HL-60/S4 (cell line): Measurements from ENCODE around the gene LIN28A.
"Not testable (repeated sequence)": the region's sequence is repeated elsewhere in the genome, so short reads cannot be mapped to it uniquely, and the experiment has no call there.

Experiments
- in situ Hi-C: fragments of 300-500 bp; cut with MboI; formaldehyde crosslinking; loops from 2 replicates; pipeline ENCODE4 v1.14.3; 2022; ENCODE audit warnings: low sequenced_read_pairs

LIN28A gene, protein sequence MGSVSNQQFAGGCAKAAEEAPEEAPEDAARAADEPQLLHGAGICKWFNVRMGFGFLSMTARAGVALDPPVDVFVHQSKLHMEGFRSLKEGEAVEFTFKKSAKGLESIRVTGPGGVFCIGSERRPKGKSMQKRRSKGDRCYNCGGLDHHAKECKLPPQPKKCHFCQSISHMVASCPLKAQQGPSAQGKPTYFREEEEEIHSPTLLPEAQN

DNA sequence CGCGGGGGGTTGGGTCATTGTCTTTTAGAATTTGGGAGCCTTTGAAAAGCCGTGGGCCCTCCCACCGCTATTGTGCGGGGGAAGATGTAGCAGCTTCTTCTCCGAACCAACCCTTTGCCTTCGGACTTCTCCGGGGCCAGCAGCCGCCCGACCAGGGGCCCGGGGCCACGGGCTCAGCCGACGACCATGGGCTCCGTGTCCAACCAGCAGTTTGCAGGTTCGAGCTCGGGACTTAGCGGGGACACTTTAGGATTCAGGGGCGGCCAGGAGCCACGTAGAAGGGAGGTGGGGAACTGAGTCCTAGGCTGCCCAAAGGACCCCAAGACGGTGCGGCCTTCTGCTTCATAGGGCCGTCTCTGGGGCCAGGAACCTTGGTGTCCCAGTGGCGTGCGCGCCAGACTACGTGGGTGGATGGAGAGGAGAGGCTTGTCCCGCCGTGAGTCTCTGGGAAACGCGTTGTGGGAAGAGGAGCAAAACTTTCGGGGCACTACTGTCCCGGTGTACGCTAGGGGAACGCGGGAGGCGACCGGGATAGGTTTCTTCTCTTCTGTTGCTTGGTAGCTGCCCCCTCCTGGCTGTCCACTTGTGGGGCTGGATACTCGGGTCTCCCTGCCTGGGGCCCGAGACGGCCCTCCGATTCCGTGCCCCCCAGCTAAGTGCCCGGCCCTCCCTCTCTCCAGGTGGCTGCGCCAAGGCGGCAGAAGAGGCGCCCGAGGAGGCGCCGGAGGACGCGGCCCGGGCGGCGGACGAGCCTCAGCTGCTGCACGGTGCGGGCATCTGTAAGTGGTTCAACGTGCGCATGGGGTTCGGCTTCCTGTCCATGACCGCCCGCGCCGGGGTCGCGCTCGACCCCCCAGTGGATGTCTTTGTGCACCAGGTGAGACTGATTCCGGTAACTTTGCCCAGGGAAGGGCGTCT lies at the start of gene LIN28A:
LIN28A (plus strand) TSS at position 112 of the 918 bp plus-strand sequence; CDS start at position 187, 75 bp downstream.
- in situ Hi-C loops, result no loop called here

DNA sequence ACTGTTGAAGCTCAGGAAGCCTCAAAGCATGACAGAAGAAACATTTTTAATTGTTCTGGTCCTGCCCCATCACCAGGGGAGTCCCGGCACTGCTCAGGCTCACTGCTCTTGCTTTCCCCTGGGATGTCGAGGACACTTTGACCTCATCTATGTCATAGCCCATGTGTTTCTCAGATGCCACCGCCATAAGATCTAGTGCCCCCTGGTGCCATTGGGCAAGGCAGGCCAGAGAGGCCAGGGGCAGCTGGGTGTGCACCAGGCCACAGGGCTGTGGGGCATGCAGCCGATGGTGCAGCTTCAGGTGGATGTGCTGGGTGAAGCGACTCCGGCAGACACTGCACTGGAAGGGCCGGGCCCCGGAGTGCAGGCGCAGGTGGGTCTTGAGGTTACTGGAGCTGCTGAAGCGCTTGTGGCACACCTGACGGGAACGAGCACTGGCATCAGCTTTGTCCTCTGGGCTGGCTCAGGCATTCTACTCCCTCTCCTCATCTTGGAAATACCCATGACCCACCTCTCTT lies 49.0 kb upstream of the LIN28A start:
- in situ Hi-C loops, result no loop called here

DNA sequence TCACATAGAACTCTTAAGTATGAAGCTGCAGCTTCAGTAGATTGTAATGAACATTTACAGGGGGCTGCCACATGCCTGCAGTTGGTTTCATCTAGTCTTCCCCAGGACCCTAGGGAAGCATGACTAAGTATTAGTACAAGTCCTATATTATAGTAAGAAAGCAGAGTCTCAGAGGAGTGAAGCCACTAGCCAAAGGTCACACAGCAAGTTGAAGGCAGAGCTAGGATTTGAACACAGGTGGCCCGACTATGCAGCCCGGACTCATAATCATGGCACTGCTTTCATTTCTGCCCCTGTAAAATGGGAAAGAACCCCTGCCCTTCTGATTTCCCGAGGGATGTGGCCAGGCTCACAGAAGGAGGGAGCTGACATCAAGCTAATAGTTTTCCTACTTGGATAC lies 48.3 kb upstream of the LIN28A start:
- in situ Hi-C loops, result no loop called here

DNA sequence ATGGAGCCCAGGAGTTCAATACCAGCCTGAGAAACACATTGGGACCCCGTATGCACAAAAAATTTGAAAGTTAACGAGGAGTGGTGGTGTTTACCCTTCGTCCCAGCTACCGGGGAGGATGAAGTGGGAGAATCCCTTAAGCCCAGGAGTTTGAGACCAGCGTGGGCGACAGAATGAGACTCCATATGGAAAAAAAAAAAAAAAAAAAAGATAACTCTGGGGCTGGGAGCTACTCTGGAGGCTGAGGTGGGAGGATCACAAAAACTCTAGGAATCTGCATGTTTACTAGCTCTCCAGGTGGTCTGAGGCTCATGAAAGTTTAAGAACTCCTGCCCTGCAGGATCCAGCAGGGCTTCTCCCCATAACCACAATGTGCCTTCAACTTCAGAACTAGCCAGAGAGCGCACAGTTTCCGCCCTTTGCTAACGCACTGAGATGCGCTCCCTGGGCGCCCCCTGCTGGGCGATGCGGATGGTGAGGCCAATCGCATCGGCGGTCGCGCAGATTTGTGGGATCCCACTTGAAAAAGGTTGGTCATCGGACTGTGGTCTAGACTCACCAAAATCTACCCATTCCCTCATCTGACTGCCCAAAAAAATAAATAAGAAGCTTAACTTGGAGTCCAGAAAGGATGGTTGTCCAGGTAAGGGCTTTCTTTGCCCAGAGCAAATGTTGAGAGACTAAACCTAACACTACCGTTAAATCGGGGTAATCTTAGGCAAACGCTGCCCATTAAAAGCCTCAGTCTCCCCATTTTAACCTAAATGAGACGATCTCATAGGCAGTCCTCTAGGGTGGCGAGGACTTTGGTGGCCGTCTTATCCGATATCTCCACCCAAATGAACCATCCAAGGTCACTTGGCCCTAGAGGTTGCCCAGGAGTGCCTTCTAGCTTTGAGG lies 46.8 kb upstream of the LIN28A start:
- in situ Hi-C loops, result no loop called here

DNA sequence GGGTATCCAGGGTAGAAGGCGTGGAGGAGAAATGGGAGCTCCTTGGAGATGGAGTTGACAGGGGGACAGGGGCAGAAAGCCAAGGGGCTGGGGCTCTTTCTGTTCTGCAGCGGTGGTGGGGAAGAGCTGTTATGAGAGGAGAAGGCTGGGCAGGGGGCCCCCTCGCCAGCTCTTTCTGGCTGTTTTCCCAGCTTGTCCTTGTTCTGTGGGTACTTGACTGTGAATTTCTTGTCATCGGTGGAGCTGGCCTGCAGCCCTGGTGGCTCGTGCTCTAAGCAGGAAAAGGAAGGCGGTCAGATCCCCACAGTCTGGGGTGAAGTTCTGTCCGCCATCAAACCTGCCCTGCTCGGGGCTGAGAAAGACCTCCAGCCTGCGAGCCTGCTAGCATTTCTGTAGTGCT lies 45.7 kb upstream of the LIN28A start:
- in situ Hi-C loops, result no loop called here

DNA sequence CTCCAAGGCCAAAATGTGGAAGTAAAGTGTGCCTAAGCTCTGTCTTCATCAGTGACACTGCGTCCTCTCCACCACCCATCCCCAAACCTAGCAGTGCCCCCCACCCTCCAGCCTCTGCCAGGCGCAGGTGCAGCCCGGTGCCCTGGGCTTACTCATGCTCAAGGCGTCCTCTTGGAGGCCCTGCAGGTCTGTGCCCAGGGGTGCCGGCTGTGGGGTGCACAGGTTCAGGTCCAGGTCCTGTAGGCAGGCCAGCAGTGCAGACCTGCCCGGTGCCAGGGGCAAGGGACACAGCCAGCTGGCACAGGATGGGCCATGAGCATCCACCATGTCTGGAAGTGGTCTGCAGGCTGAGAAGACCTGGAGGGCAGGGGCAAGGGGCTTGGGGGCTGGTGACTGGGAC lies 43.2 kb upstream of the LIN28A start:
- in situ Hi-C loops, result no loop called here

DNA sequence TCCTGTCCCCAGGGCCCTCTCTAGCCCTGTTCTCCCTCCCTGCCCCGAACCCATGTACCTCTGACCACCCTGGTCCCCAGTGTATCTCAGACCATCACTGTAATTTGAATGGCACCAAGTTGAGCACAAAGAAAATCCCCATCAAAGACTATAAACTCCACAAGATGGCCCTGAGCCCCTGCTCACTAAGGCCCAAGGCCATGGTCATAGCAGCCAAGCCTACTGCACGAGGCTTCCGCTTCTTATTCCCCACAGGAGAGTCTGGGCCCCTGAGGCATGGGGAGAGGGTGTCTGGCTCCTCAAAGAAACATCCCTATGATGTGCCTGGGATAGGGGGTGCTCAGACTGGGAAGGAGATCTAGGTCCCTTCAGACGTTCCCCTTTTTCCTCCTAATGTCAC lies 42.6 kb upstream of the LIN28A start:
- in situ Hi-C loops, result no loop called here

DNA sequence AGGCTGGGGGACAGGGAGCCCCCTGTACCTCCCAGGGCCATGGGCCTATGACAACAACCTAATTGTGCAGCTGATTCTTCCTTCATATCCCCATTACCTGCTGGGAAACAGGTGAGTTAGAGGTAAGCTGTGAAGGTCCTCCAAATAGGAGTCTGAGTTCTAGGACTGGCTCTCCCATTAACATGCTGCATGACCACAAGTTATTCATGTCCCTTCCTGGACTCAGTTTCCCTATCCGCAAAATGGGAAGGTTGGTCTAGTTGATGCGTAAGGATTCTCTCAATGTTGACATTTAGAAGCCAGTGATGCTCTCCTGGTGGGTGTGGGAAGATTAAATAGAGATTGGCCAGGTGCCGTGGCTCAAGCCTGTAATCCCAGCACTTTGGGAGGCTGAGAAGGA lies 42.1 kb upstream of the LIN28A start:
- in situ Hi-C loops, result no loop called here

DNA sequence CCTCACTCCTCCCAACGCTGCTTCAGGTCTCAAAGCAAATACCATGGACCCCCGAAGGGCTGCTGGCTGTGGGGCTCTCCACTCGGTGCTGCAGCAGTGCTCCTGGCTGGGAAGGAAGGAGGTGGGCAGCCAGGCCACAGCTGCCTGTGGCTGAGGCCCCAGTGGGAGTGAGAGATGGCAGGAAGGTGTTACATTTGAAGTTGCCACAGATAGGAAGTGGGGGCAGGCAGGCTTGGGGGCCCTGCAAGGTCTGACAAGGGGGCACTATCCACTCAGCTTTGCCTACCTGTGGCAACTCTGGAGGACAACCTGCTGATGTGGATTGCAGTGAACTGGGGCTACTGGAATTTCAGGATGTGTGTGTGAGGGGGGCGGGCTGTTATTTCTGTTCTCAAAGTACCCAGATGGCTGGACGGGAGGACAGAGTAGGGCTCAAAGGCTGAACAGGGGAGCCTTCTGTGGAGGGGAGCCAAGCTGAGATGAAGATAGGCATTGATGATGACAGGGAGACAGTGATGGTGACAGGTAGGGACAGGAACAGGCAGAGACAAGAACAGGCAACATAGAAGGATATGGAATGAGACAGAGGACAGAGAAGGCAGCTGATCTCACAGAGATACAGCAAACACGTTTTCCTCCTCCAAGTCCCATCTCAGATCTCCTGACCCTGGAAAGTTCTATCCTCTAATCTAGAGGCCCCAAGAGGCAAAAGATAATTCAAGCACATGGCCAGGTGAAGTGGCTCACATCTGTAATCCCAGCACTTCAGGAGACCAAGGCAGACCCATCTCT lies 39.8 kb upstream of the LIN28A start:
- in situ Hi-C loops, result no loop called here

DNA sequence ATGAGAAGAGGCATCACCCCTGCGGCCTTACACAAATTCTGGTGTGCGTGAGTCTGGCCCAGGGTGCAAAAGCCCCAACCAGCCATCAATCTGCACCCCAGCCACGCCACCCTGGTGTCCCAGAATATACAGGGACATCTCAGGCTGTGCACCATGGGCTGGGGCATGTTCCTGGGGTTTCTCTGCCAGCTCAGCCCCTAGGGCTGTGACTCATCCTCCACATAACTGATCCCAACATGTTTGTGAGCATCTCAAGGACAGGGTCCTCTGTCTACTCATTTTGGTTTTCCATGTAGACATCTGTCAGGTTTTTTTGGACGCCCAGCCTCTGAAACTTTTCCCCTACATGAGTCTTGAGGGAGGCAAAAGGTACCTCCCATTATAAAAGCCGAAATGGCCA lies 38.6 kb upstream of the LIN28A start:
- in situ Hi-C loops, result no loop called here

DNA sequence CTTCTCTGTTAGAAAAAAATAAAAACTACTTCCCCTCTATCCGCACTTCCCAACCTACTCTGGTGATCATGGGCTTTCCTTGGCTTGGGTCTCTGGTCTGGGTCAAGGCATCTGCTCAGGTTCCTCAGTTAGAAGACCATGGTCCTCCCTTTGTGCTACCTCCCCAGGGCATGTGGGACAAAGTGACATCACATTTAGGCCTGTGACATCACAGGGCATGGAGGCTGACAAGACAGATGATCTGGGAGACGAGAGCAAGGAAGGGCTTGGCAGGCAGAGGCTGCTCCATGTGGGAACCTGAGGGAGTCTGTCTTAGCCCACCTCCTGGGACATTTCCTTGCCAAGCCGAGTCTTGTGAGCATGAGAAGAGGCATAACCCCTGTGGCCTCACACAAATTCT lies 38.0 kb upstream of the LIN28A start, which contains the start of gene ZNF683:
ZNF683 (minus strand) TSS at position 140 of the 400 bp plus-strand sequence. CDS start 4,179 bp downstream, outside the sequence.
- in situ Hi-C loops, result not testable (repeated sequence)

DNA sequence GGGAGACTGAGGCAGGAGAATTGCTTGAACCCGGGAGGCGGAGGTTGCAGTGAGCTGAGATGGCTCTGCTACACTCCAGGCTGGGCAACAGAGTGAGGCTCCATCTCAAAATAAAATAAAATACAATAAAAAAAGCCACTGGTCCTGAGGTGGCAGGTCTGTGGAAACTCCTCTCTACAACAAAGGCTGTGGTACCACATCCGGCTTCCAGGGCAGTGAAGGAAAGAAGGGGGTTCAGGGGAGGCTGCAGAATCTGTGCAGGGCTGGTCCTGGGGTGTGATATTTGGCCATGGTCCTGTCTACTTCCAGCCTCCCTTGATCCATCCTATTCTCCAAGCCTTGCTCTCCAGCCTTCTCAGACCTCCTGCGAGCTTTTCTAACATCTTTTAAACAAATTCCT lies 37.3 kb upstream of the LIN28A start:
- in situ Hi-C loops, result no loop called here

DNA sequence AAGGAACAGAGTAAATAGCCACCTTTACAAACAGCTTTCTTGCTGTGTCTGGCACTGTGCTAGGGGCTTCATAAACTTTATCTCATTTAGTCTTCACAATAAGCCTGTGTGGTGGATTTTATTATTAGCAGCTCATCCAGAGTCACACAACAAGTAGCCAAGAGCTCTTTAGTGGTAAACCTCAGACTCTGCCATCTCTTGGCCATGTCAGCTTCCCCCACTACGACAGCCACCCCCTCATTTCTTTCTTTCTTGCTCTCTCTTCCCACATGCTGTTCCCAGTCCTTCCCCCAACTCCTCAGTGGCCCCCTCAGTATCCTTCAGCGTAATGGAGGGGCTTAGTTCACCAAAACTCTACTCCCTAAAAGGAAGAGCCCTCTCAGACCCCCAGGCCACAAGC lies 36.8 kb upstream of the LIN28A start:
- in situ Hi-C loops, result no loop called here

DNA sequence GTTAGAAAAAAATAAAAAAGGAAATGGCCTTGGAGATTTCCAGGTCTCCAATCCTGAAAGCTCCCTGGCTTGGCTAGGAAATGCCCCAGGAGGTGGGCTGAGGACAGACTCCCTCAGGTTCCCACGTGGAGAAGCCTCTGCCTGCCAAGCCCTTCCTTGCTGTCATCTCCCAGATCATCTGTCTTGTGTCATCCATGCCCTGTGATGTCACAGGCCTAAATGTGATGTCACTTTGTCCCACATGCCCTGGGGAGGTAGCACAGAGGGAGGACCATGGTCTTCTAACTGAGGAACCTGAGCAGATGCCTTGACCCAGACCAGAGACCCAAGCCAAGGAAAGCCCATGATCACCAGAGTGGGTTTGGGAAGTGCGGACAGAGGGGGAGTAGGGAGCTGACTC lies 36.3 kb upstream of the LIN28A start:
- in situ Hi-C loops, result not testable (repeated sequence)

DNA sequence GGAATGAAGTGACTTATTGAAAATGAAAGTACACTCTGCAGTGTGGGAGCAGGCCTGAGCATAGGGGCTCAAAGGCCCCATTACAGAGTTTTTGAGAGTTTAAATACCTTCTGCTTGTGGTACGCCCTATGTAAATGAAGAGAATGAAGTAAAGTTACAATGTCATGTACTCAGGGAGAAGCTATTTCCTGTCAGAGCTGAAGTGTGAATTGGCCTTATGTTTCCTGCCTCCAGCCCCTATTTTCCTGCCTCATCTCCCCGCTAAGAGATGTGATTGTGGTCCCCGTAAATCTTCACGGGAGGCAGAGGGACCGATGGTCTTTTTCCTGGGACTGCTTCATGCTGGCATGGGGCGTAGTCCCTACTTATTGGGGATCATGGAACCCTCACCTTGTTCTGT lies 35.5 kb upstream of the LIN28A start:
- in situ Hi-C loops, result no loop called here

DNA sequence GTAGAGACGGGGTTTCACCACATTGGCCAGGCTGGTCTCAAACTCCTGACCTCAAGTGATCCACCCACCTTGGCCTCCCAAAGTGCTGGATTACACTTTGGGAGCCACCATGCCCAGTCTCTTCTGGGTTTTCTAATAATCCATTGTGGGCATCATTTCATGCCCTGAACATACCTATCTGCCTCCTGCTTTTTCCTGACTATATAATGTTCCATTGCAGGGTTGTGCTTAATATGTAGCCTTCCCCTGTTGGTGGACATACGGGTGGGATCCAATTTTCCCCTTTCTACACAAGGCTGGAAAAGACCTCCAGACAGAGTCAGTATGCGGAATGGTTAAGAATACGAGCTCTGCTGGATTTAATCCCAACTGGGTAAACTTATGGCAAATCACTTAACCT lies 34.6 kb upstream of the LIN28A start:
- in situ Hi-C loops, result no loop called here

DNA sequence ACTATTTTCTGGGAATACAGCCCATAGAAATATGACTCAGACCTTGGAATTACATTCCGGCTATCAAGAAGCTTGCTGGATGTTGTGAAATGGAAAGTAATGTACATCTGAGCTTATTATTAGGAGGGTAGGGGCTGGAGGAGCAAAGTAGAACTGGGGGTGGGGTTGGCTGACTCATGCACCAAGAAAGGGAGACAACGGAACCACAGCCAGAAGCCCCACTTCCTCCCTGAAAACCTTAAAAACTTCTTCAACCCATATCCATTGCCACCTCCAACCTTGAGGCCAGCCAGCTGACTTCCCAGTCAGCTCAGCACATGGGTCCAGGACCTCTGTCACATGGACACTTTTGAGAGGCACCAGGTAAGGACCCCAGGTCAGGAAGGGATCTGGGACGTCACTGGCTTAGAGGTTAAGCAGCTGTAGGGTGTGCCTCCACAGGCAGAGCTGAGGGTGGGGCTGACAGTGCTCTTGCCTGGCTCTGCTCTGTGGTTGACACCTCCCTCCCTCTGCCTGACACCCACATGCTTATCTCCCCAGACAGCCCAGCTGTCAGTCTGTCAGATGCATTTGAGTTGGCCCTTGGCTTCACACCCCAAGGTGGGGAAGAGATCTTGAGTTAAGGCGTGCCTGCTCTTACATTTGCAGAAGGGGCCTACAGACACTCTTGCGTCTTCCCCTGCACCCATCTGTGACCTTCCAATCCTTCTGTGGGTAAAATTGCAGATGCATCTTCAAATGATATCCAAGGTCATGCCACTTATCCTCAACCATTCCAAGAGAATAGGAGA lies 32.3 kb upstream of the LIN28A start:
- in situ Hi-C loops, result no loop called here

DNA sequence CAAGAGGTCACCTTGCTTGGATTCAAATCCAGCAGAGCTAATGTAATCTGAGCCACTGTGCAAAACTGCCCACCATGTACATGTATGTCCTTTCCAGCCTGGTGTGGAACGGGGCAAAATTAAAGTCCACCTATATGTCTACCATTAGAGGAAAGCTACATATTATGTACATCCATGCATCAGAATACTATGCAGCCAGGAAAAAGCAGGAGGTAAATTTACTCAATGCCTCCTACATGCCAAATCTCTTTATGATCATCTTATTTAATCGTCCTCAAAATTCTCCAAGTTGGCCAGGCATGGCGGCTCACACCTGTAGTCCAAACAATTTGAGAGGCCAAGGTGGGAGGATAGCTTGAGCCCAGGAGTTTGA lies 31.8 kb upstream of the LIN28A start:
- in situ Hi-C loops, result no loop called here

DNA sequence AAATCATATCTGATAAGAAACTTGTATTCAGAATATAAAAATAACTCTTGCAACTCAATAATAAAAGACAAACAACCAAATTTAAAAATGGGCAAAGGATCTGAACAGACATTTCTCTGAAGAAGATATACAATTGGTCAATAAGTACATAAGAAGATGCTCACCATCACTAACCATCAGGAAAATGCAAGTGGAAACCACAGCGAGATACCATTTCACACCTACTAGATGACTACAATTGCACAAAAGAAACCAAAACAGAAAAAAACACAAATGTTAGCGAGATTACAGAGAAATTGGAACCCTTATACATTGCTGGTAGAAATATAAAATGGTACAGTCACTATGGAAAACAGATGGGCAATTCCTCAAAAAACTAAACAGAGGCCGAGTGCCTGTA lies 26.5 kb upstream of the LIN28A start:
- in situ Hi-C loops, result no loop called here
